ENCODE results near the gene EPN1. TPM values are rescaled to one million over a fixed set of nuclear protein-coding genes. Genes with fewer than 3 reads are reported as not detected.

The EPN1 gene
- total and polyA plus RNA-seq, 9 of the 15 experiments (the other 6 are each of a cell fraction or from before 2014, with no cell fraction given), result 0.08 to 138 (median 12.7) TPM

GRCh38 chr19:55650126-55650557, 24.9 kb upstream of the EPN1 start (continued):
- TF ChIP-seq CBX1 (IDR thresholded peaks at IDR 0.05; ENCODE audit: low read depth) (no peak), PHF20 (IDR thresholded peaks at IDR 0.05; ENCODE audit: partially characterized antibody) (no peak), STAT6 (CRISPR knock-in tag; IDR thresholded peaks at IDR 0.05) (no peak), KLF16 (IDR thresholded peaks at IDR 0.05) (no peak), ZNF282 (CRISPR knock-in tag; IDR thresholded peaks at IDR 0.05) (no peak)

GRCh38 chr19:55650602-55651230, 24.3 kb upstream of the EPN1 start:
- Histone ChIP-seq H3K9me3 (replicated peaks; ENCODE audit: control insufficient read depth, insufficient read depth, low read depth, low read length) (no peaks in the 10 kb centered on the region), H3K4me1 (replicated peaks in 1 of 2; ENCODE audit: control insufficient read depth in 2 of 2, insufficient read depth in 2 of 2, low read length in 2 of 2) (peaks cover 14 to 74% of the 10 kb centered on the region in 2 experiments; a peak in 4 of 5 replicates), H3K4me3 (no peak overlapping the region), H2AFZ (ENCODE audit: low read depth, low read length) (no peak overlapping the region), H3K4me2 (ENCODE audit: insufficient read depth, low read length) (no peak overlapping the region), H3K9ac (ENCODE audit: insufficient read depth in 1 of 2, low read depth in 2 of 2, low read length in 2 of 2) (no peak overlapping the region; a peak in 1 of 4 replicates), H3K36me3 (ENCODE audit: control insufficient read depth, insufficient read depth, low read length) (peaks cover 36% of the 10 kb centered on the region), H4K20me1 (replicated peaks; ENCODE audit: control insufficient read depth, insufficient read depth, low read length) (peaks cover under 1% of the 10 kb centered on the region; the same call in 1 of the 2 replicates), H3K9me1 (ENCODE audit: control insufficient read depth, insufficient read depth, low read length) (no peaks in the 10 kb centered on the region), H3K27me3 (ENCODE audit: control insufficient read depth in 2 of 2, insufficient read depth in 2 of 2, low read length in 2 of 2) (no peaks in the 10 kb centered on the region), H3K27ac (ENCODE audit: extremely low read depth, low read depth, low read length) (no peak overlapping the region), H3K79me2 (ENCODE audit: control insufficient read depth, insufficient read depth, low read length) (peaks cover 40% of the 10 kb centered on the region)
- ChIA-PET POLR2A (no interaction called here), CTCF (ENCODE audit: low intra/inter-chr PET ratio) (no interaction called here)
- intact Hi-C loops (cut with micrococcal nuclease) (no loop called here), in situ Hi-C loops (cut with MboI) (no loop called here)
- no peak for ATAC-seq
- no peak for FAIRE-seq
- no peak for DNase-seq (ENCODE audit: extremely low read depth in 1 of 4, low spot score in 3 of 4)
- no TSS peak for BruUV-seq (replicated peaks)
- WGBS (ENCODE audit: insufficient coverage, low coverage, missing lambda C conversion rate), result 92% methylated on average over 14 of the region's 17 CpGs
- TF ChIP-seq POLR2G (IDR thresholded peaks at IDR 0.05; ENCODE audit: low read depth, low read length) (peak; percentile 20; the same call in 1 of the 2 replicates), CAMTA2 (CRISPR knock-in tag; conservative IDR thresholded peaks at IDR 0.05) (no peak)
